ACHN (cell line): Measurements from ENCODE around the gene GBF1.

ENCODE experiments used
- DNase-seq: peaks from one replicate; pipeline ENCODE4 v3.0.0-alpha.2; 2015
- in situ Hi-C: cut with HindIII; loops from 2 replicates; pipeline ENCODE4 v1.10.0; 2017; ENCODE audit warnings: low sequenced_read_pairs, low pct_ligation_motif_present, low pct_unique_long_range_greater_than_20kb

Gene GBF1

GRCh38 chr10:102421757-102422512, 176.6 kb downstream of the GBF1 start:
- peak; percentile 40 for DNase-seq
- in situ Hi-C loops = no loop called here

- peak; percentile 85 for DNase-seq
- in situ Hi-C loops = no loop called here
Observed at GRCh38 chr10:102422545-102423129, 177.3 kb downstream of the GBF1 start.

DNA sequence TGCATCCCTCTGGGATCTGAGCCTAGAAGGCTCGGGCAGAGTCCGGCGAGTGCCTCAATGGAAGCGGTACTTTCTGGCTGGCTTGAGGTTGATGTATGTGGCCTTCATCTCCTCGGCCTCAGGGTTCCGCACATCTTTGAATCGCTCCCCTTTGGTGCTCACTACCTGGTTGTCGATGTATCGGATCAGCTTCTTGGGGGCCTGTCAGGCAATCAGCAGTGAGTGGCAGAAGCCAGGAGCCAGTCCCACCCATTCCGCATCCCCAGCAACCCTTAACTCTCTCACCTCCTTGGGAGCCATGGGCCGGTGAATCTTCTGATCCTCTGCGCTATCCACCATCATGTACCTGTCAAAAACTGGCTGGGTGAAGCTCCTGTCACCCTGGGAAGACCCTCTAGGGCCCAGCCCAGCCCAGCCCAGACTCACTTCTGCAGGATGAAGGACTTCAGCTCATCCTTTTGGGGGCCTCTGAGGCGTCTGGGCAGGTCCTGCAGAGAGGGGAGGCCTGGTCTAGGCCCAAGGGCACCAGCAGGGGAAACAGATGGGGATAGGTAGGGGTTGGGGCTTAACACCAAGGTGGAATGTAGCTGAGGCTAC, 178.1 kb downstream of the GBF1 start:
- in situ Hi-C loops = no loop called here
- no peak for DNase-seq

GRCh38 chr10:102424145-102424544, 178.8 kb downstream of the GBF1 start:
- no peak for DNase-seq
- in situ Hi-C loops = no loop called here

DNA sequence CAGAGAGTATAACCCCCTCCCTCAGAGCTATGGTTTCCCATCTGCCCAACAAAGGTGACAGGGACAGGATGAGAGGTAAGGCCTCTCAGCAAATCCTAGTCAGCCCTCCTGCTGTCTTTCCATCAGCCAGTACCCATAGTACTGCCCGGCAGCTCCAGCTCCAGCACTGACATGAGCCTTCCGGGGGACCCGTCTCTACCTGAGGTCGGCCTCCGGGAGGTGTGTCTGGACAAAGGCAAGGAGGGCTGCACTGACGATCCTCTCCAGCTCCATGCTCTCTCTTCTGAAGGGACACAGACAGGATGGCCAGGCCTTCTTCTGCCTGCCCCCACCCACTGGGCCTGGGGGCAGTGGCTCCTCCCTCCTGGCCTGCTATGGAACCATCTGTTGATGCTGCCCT, 179.6 kb downstream of the GBF1 start:
- in situ Hi-C loops = no loop called here

GRCh38 chr10:102425444-102425843, 180.1 kb downstream of the GBF1 start:
- DNase-seq = no peak
- in situ Hi-C loops = no loop called here

More for the DNA sequence above, 179.6 kb downstream of the GBF1 start:
- no peak for DNase-seq

DNA sequence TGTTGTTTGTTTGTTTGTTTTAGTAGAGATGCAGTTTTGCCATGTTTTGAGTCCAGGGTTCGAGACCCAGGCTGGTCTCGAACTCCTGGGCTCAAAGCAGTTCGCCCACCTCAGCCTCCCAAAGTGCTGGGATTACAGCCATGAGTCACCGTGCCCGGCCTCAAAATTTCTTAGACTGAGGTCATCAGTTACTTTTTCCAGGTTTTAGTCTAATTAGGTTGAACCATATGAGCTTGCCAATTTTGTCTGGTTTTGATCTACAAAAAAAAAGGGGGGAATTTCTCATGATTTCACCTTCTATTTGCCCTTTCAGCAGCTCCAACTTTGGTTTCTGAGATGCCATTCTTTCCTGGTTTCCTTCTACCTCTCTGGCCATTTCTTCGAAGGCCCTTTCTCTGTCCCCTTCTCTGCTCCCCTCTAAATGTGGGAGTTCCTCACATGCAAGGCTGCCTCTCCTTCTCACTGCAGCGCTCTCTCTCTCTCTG, 181.5 kb downstream of the GBF1 start:
- no peak for DNase-seq
- in situ Hi-C loops = no loop called here

- in situ Hi-C loops = no loop called here
Observed at GRCh38 chr10:102429468-102429867, 184.1 kb downstream of the GBF1 start.

GRCh38 chr10:102431452-102432124, 186.3 kb downstream of the GBF1 start:
- in situ Hi-C loops = no loop called here
- peak; percentile 37 for DNase-seq

More at GRCh38 chr10:102429468-102429867, 184.1 kb downstream of the GBF1 start:
- no peak for DNase-seq
